OCI-LY1 (cell line): ENCODE results near the gene NRDE2.

Source experiments
- H2AFZ ChIP-seq: fragments of 200-600 bp; sonication (generic), shearing (Covaris generic); 2 replicates; pipeline ENCODE4 v1.6.0; 2014; ENCODE audit warnings: antibody characterized with exemption, mild to moderate bottlenecking, low read length
- H3F3A ChIP-seq: fragments of 200-600 bp; sonication (generic), shearing (Covaris generic); 2 replicates; pipeline ENCODE4 v1.6.0; 2014; ENCODE audit warnings: mild to moderate bottlenecking, antibody characterized with exemption, low read length, moderate library complexity; ENCODE audit not compliant: insufficient read depth
- H3K27ac ChIP-seq: fragments of 200-600 bp; sonication (generic); 2 replicates; pipeline ENCODE4 v1.5.1; 2014; ENCODE audit warnings: low read length, mixed run types, mild to moderate bottlenecking, low read depth; ENCODE audit not compliant: poor library complexity, severe bottlenecking
- H3K27me3 ChIP-seq: fragments of 200-600 bp; sonication (generic); 2 replicates; pipeline ENCODE4 v1.6.0; 2014; ENCODE audit warnings: antibody characterized with exemption, mild to moderate bottlenecking, low read length, moderate library complexity; ENCODE audit not compliant: insufficient read depth
- H3K36me3 ChIP-seq: fragments of 200-600 bp; sonication (generic); 2 replicates; pipeline ENCODE4 v1.6.1; 2014; ENCODE audit warnings: mild to moderate bottlenecking, antibody characterized with exemption, low read length, moderate library complexity, mixed read lengths; ENCODE audit not compliant: insufficient read depth
- H3K4me1 ChIP-seq: fragments of 200-600 bp; sonication (generic); 2 replicates; pipeline ENCODE4 v1.5.1; 2014; ENCODE audit warnings: mild to moderate bottlenecking, low read length, moderate library complexity; ENCODE audit not compliant: insufficient read depth, severe bottlenecking
- H3K4me2 ChIP-seq: fragments of 200-600 bp; sonication (generic), shearing (Covaris generic); 2 replicates; pipeline ENCODE4 v1.6.1; 2014; ENCODE audit warnings: low read length
- H3K4me3 ChIP-seq: fragments of 200-600 bp; sonication (generic); 2 replicates; pipeline ENCODE4 v1.5.1; 2014; ENCODE audit warnings: low read length, low read depth, mild to moderate bottlenecking, mixed read lengths; ENCODE audit not compliant: poor library complexity, severe bottlenecking
- H3K79me2 ChIP-seq: fragments of 200-600 bp; shearing (Covaris generic); 2 replicates; pipeline ENCODE4 v1.6.1; 2016; ENCODE audit warnings: mixed run types, low read length, mixed read lengths; ENCODE audit not compliant: insufficient read depth
- H3K9ac ChIP-seq: fragments of 200-600 bp; sonication (generic), shearing (Covaris generic); 2 replicates; pipeline ENCODE4 v1.6.1; 2014; ENCODE audit warnings: mild to moderate bottlenecking, low read length, mixed read lengths
- H3K9me2 ChIP-seq: fragments of 200-600 bp; sonication (generic), shearing (Covaris generic); 2 replicates; pipeline ENCODE4 v1.6.1; 2014; ENCODE audit warnings: low read depth, mild to moderate bottlenecking, low read length, mixed read lengths
- H3K9me3 ChIP-seq: fragments of 200-600 bp; shearing (Covaris generic); 2 replicates; pipeline ENCODE4 v1.6.1; 2014; ENCODE audit warnings: low read length, mixed read lengths
- H4K20me1 ChIP-seq: fragments of 200-600 bp; sonication (generic), shearing (Covaris generic); 2 replicates; pipeline ENCODE4 v1.6.0; 2016; ENCODE audit warnings: mild to moderate bottlenecking, low read length; ENCODE audit not compliant: insufficient read depth
- EZH2 ChIP-seq: fragments of 200-600 bp; sonication (generic), shearing (Covaris generic); IDR thresholded peaks from 2 replicates; pipeline ENCODE4 v1.8.0; 2017; ENCODE audit warnings: borderline replicate concordance, mixed run types, mild to moderate bottlenecking, antibody characterized with exemption, low read length, moderate library complexity, mixed read lengths
- TF ChIP-seq, protein P1 (sequence below): fragments of 200-600 bp; sonication (generic), shearing (Covaris generic); IDR thresholded peaks from 2 replicates; pipeline ENCODE4 v1.5.1; 2017; ENCODE audit warnings: mild to moderate bottlenecking, antibody characterized with exemption, low read length, moderate library complexity, mixed read lengths

The NRDE2 gene

GRCh38 chr14:90256354-90257131 lies 75.2 kb downstream of the NRDE2 start, which contains the start of gene PSMC1:
PSMC1 (plus strand) TSS chr14:90256553; CDS start chr14:90256598, 45 bp downstream.
- Histone ChIP-seq H3K4me1 (peaks cover 31% of the 10 kb centered on the region), H3K9ac (peak within 1 kb of the TSS; percentile 99), H2AFZ (peak within 1 kb of the TSS; percentile 29), H3F3A (no peaks in the 10 kb centered on the region), H3K4me2 (peak within 1 kb of the TSS; percentile 100), H3K36me3 (peaks cover 38% of the 10 kb centered on the region), H3K79me2 (peaks cover 27% of the 10 kb centered on the region), H3K9me3 (no peaks in the 10 kb centered on the region), H3K27ac (peak within 1 kb of the TSS; percentile 73), H3K4me3 (peak within 1 kb of the TSS; percentile 99), H3K27me3 (no peaks in the 10 kb centered on the region), H3K9me2 (no peaks in the 10 kb centered on the region), H4K20me1 (no peaks in the 10 kb centered on the region)
- TF ChIP-seq, protein P1, sequence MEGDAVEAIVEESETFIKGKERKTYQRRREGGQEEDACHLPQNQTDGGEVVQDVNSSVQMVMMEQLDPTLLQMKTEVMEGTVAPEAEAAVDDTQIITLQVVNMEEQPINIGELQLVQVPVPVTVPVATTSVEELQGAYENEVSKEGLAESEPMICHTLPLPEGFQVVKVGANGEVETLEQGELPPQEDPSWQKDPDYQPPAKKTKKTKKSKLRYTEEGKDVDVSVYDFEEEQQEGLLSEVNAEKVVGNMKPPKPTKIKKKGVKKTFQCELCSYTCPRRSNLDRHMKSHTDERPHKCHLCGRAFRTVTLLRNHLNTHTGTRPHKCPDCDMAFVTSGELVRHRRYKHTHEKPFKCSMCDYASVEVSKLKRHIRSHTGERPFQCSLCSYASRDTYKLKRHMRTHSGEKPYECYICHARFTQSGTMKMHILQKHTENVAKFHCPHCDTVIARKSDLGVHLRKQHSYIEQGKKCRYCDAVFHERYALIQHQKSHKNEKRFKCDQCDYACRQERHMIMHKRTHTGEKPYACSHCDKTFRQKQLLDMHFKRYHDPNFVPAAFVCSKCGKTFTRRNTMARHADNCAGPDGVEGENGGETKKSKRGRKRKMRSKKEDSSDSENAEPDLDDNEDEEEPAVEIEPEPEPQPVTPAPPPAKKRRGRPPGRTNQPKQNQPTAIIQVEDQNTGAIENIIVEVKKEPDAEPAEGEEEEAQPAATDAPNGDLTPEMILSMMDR = no peak
- no peak for TF ChIP-seq EZH2

DNA sequence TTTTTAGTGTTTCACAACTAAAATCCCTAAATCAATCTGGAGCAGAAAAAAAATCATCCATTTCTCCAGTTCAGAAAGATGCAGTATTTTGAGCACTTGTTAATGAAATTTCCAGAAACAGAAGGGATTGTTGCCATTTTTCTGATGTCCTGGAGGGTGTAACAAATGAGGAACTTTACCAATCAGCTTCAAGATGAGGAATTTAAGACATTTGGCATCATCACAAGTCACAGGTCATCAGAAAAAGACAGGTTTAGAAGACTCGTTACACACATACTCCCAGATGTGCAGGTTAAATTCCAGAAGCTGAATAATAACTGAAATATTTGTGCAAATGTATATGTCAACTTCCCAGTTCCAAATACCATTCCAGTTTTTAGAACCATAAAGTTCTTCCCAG lies 75.9 kb downstream of the NRDE2 start:
- H4K20me1 ChIP-seq = no peaks in the 10 kb centered on the region
- no peaks in the 10 kb centered on the region for H3K9me3 ChIP-seq
- peaks cover 31% of the 10 kb centered on the region for H3K4me1 ChIP-seq
- peaks cover 27% of the 10 kb centered on the region for H3K79me2 ChIP-seq
- no peaks in the 10 kb centered on the region for H3F3A ChIP-seq
- H3K36me3 ChIP-seq = peaks cover 31% of the 10 kb centered on the region
- peak overlapping the region; percentile 99 for H3K4me3 ChIP-seq
- H3K27me3 ChIP-seq = no peaks in the 10 kb centered on the region
- peak overlapping the region; percentile 99 for H3K9ac ChIP-seq
- H3K27ac ChIP-seq = no peak overlapping the region
- no peak for TF ChIP-seq EZH2
- TF ChIP-seq, protein P1 = no peak
- H3K4me2 ChIP-seq = peak overlapping the region; percentile 100
- no peaks in the 10 kb centered on the region for H3K9me2 ChIP-seq
- peak overlapping the region; percentile 29 for H2AFZ ChIP-seq

GRCh38 chr14:90253826-90254225 lies 77.9 kb downstream of the NRDE2 start:
- Histone ChIP-seq H3K4me3 (no peak overlapping the region), H3K27ac (no peak overlapping the region), H3K27me3 (no peaks in the 10 kb centered on the region), H3K9me2 (no peaks in the 10 kb centered on the region), H2AFZ (0 out of 2 replicates have a peak overlapping the region, but pooled peaks have one; percentile 10), H3K9me3 (no peaks in the 10 kb centered on the region), H3K4me1 (peaks cover 31% of the 10 kb centered on the region), H3K4me2 (no peak overlapping the region), H3F3A (no peaks in the 10 kb centered on the region), H3K79me2 (peaks cover 24% of the 10 kb centered on the region), H4K20me1 (no peaks in the 10 kb centered on the region), H3K36me3 (peaks cover 11% of the 10 kb centered on the region), H3K9ac (no peak overlapping the region)
- TF ChIP-seq EZH2 = no peak
- TF ChIP-seq, protein P1 = no peak
